Endometrial microvascular endothelial cells (primary cell): ENCODE results near the gene FOXI3. TPM values are rescaled to one million over a fixed set of nuclear protein-coding genes. Genes with fewer than 3 reads are reported as not detected.
"Not testable (repeated sequence)": the region's sequence is repeated elsewhere in the genome, so short reads cannot be mapped to it uniquely, and the experiment has no call there.

ENCODE experiments used
- in situ Hi-C: cut with HindIII; loops from 2 replicates; pipeline ENCODE4 v1.10.0; 2017; ENCODE audit warnings: low sequenced_read_pairs, low pct_unique_long_range_greater_than_20kb; ENCODE audit errors: inconsistent ontology term
- total RNA-seq: library from RNA; depleted of rRNA; stranded (reverse); fragments of >200 nt; gene quantifications from one replicate; pipeline ENCODE4 v1.2.3, GENCODE V29; 2015; ENCODE audit errors: inconsistent ontology term

The FOXI3 gene
- total RNA-seq, 1 donor from 2014 or later = not detected

DNA sequence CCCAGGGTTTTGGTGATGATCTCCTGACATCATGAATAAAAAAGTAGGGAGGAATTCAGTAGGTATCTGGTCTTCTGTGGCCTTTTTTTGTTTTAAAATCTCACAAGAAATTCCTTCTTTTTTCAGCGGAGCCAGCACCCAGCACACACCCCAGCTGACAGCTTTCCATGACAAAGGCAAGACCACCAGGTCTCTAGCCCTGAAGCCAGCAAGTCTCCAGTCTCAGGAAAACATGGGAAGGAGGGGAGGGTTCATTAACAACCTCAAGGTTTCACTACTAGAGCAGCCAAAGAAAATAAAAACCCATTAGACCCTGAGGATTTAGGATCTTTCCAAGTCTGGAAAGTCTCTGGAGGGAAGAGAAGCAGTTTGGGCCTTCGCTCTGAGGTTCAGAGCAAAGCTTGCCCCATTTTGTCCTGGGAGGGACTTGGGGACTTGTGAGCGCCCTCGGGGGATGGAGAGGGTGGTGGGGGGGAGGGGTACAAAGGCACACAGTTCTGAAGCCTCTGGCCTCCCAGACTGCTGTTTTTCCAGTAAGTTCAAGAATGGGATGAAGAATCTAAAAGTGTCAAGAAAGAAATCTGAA, 9.0 kb downstream of the FOXI3 start:
- in situ Hi-C loops = no loop called here

DNA sequence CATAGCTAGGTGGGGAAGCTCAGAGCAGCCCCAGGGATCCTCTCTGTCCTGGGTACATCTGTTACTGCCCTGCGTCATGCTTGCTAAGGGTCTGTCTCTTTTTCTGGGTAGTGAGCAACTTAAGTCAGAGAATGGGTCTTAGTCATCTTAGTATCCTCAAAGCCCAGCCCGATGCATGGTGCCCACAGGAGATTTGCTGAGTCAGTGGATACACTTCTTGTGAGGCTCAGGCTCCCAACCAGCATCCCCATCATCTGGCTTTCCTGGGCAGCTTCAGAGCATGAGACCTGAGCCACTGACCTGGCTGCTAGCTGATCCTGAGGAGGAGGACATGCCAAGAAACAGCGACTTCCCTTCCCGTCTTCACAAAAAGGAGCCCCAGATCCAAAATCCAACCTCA, 10.0 kb downstream of the FOXI3 start:
- in situ Hi-C loops = no loop called here

DNA sequence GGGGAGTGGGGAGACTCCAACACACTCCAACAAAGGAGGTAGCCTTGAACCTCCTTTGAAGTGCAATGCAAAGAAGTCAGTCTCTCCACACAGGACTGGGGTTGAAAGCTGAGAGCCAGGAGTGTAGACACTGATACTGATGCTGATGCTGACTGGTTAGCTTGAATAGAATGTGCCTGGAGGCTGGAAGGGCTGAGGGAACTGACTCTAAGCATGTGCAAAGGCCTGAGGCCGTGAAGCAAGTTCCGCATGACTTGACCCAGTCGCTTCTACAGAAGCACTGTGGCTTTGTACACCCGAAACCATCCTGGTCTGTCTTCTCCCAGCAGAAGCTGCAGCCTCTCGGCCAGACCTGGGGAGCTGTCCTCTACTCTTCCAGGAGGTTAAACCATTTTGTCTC, 10.4 kb downstream of the FOXI3 start:
- in situ Hi-C loops = no loop called here

DNA sequence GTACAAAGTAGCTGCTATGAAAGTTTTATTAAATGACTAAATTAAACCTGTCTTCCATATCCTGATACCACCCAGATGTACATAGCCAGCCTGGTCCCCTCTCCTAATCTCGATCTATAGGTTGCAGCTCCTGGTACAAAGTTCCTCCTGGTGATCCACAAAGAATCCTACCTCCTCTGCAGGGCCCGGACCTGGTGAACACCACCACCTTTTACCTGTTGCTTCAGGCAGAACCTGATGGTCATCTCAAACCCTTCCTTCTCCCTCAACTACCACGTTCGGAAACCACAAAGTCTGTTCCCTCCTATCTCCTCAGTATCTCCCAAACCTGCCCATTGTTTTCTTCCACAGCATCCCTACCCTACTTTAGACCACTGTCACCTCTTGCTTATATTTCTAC, 15.5 kb downstream of the FOXI3 start:
- in situ Hi-C loops = no loop called here

GRCh38 chr2:88429929-88430328, 22.6 kb downstream of the FOXI3 start:
- in situ Hi-C loops = no loop called here

- in situ Hi-C loops = no loop called here
These were observed 28.8 kb downstream of the FOXI3 start for GRCh38 chr2:88423733-88424132.

DNA sequence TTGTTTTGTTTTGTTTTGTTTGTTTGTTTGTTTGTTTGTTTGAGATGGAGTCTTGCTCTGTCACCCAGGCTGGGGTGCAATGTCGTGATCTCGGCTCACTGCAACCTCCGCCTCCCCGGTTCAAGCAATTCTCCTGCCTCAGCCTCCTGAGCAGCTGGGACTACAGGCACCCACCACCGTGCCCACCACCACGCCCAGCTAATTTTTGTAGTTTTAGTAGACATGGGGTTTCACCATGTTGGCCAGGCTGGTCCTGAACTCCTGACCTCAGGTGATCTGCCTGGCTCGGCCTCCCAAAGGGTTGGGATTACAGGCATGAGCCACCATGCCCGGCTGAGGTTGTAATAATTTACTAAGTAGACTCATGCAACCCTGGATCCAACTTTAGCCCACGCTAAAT, 33.4 kb downstream of the FOXI3 start:
- in situ Hi-C loops = not testable (repeated sequence)

- in situ Hi-C loops = no loop called here
These were observed 36.4 kb downstream of the FOXI3 start for GRCh38 chr2:88416016-88416663.

GRCh38 chr2:88408870-88409269, 43.6 kb downstream of the FOXI3 start:
- in situ Hi-C loops = not testable (repeated sequence)

GRCh38 chr2:88400037-88400767, 52.3 kb downstream of the FOXI3 start:
- in situ Hi-C loops = no loop called here

GRCh38 chr2:88398180-88398579, 54.3 kb downstream of the FOXI3 start:
- in situ Hi-C loops = no loop called here

Other genes starting within 250 kb of the FOXI3 start
- 11.1 TPM for gene EIF2AK3, start 174.8 kb upstream of the FOXI3 start, total RNA-seq
- 10.8 TPM for gene RPIA, start 239.0 kb upstream of the FOXI3 start, total RNA-seq